Body of pancreas (tissue), 4 donors: Measurements from ENCODE around the gene RAB11FIP3. TPM values are rescaled to one million over a fixed set of nuclear protein-coding genes. Genes with fewer than 3 reads are reported as not detected.
"Not testable (repeated sequence)": the region's sequence is repeated elsewhere in the genome, so short reads cannot be mapped to it uniquely, and the experiment has no call there.

ENCODE experiments used
- ATAC-seq: fragments of 150-250 bp; one replicate; pipeline ENCODE4 v1.9.1; 2016
- DNase-seq, 4 donors: peaks; one replicate each; pipeline ENCODE4 v3.0.0-alpha.2; 2019
- H3K27ac ChIP-seq, 4 donors: fragments of 200-600 bp; sonication (generic); 1 replicate in 3 of 4; 2 replicates in 1 of 4; pipeline versions ENCODE4 v1.5.1 to v1.6.1; 2016 to 2019; ENCODE audit warnings: mild to moderate bottlenecking in 1 of 4, mixed read lengths in 1 of 4, moderate library complexity in 1 of 4
- H3K27me3 ChIP-seq, 2 donors: fragments of 200-600 bp; sonication (generic); one replicate each; pipeline ENCODE4 v1.6.0; 2016; ENCODE audit warnings: mild to moderate bottlenecking in 1 of 2
- H3K36me3 ChIP-seq, 2 donors: fragments of 200-600 bp; sonication (generic); replicated peaks in 1 of 2; 2 replicates each; pipeline ENCODE4 v1.5.1; 2016; ENCODE audit warnings: low read depth in 2 of 2; ENCODE audit not compliant: insufficient read depth in 1 of 2
- H3K4me1 ChIP-seq: fragments of 200-600 bp; sonication (generic); one replicate; pipeline ENCODE4 v1.6.0; 2016
- H3K4me3 ChIP-seq, 2 donors: fragments of 200-600 bp; sonication (generic); 1 replicate in 1 of 2; 2 replicates in 1 of 2; pipeline ENCODE4 v1.5.1; 2016 to 2019
- H3K9me3 ChIP-seq, 3 donors: fragments of 200-600 bp; sonication (generic); 1 replicate in 2 of 3; 2 replicates in 1 of 3; pipeline ENCODE4 v1.5.1; 2016
- POLR2A ChIP-seq, 3 donors: fragments of 450-650 bp; IDR thresholded peaks; one replicate each; pipeline ENCODE4 v1.6.1; 2016; ENCODE audit warnings: antibody characterized with exemption in 3 of 3, mild to moderate bottlenecking in 2 of 3
- WGBS, 2 donors: methylation state at CpG; one replicate each; pipeline ENCODE4 v1.1.5; 2017; 5-methylcytosine and 5-hydroxymethylcytosine counted together
- intact Hi-C: fragments of 100-400 bp; cut with DNase I; formaldehyde crosslinking; loops from one replicate; pipeline ENCODE4 v1.15.1; 2023
- total RNA-seq, 2 donors: library from RNA; depleted of rRNA; stranded (reverse); fragments of >200 nt; gene quantifications; one replicate each; pipeline ENCODE4 v1.1.0, GENCODE V29; 2016
- TF ChIP-seq, protein P1 (sequence below), 7 experiments: fragments of 450-650 bp in 4 of 7; fragments of 200-600 bp in 3 of 7; sonication (generic) in 3 of 7; IDR thresholded peaks; one replicate each; pipeline ENCODE4 v1.5.1; 2016 to 2019; ENCODE audit warnings: antibody characterized with exemption in 7 of 7

Gene RAB11FIP3
- total RNA-seq, 2 donors from 2014 or later = 50.1 to 122 TPM

DNA sequence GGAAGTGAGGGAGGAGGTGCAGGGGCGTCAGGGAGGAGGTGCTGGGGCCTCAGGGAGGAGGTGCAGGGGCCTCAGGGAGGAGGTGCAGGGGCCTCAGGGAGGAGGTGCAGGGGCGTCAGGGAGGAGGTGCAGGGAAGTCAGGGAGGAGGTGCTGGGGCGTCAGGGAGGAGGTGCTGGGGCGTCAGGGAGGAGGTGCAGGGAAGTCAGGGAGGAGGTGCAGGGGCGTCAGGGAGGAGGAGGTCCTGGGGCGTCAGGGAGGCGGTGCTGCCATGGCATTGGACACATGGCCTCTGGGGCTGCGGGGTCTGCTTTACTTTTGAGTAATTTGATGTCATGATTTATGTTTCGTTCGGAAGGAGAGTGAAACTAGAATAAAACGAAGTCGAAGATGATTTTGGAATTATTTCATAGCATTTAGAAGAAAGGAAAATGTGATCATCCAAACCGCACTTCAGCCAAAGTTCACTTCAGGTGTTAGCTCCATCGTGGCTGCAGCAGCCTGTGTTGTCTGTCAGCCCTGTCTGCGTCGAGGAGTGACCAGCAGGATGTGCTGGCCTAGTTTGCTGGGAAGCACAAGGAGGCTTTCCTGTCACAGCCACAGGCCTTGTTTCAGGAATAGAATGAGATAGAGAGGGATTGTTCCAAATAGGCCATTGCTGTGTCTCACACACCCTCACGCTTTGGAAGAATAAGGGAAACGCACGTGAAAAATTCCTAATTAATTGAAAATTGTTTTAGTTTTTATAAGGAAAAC lies 42.8 kb downstream of the RAB11FIP3 start:
- Histone ChIP-seq H3K36me3 (peaks cover 0 to 6% of the 10 kb centered on the region in 2 donors), H3K9me3 (no peaks in the 10 kb centered on the region), H3K4me3 (no peak overlapping the region), H3K27ac (no peak overlapping the region), H3K4me1 (peaks cover 6% of the 10 kb centered on the region), H3K27me3 (no peaks in the 10 kb centered on the region)
- intact Hi-C loops = no loop called here
- WGBS, 2 donors = 82 to 87% methylated on average over 12 to 19 of the region's 19 CpGs
- ATAC-seq (no peak), DNase-seq (no peak)
- TF ChIP-seq, protein P1, sequence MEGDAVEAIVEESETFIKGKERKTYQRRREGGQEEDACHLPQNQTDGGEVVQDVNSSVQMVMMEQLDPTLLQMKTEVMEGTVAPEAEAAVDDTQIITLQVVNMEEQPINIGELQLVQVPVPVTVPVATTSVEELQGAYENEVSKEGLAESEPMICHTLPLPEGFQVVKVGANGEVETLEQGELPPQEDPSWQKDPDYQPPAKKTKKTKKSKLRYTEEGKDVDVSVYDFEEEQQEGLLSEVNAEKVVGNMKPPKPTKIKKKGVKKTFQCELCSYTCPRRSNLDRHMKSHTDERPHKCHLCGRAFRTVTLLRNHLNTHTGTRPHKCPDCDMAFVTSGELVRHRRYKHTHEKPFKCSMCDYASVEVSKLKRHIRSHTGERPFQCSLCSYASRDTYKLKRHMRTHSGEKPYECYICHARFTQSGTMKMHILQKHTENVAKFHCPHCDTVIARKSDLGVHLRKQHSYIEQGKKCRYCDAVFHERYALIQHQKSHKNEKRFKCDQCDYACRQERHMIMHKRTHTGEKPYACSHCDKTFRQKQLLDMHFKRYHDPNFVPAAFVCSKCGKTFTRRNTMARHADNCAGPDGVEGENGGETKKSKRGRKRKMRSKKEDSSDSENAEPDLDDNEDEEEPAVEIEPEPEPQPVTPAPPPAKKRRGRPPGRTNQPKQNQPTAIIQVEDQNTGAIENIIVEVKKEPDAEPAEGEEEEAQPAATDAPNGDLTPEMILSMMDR (IDR thresholded peaks at IDR 0.05) = no peak

DNA sequence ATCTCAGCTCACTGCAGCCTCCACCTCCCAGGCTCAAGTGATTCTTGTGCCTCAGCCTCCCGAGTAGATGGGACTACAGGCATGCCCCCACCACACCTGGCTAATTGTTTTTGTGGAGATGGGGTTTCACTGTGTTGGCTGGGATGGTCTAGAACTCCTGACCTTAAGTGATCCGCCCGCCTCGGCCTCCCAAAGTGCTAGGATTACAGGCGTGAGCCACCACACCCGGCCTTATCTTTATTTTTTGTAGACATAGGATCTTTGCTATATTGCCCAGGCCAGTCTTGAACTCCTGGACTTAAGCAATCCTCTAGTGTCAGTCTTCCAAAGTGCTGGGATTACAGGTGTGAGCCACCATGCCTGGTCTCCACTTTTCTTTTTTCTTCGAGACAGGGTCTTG lies 44.0 kb downstream of the RAB11FIP3 start:
- WGBS, 2 donors = 94 to 95% methylated on average over 7 of the region's 7 CpGs
- H3K27me3 ChIP-seq, intact Hi-C loops, DNase-seq, H3K9me3 ChIP-seq, H3K27ac ChIP-seq, H3K36me3 ChIP-seq, ATAC-seq, H3K4me3 ChIP-seq: not testable (repeated sequence)
- peaks cover 10% of the 10 kb centered on the region for H3K4me1 ChIP-seq

DNA sequence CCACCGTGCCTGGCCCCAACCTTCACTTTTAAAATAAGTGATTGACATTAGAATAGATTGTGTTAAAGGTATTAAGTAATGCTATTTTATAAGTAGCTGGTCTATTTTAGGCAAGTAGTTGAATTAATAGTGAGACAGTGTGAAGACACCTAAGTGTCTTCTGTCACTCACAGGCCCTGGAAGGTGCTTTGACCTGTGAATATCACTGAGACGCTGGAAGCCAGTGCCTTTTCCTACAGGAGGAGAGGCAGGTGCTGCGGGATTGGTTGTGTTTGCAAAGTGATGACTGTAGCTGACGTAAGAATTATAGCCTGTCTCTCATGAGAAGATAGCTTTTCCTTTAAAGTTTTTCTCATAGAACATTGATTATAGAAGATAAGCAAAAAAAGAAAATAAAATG lies 45.0 kb downstream of the RAB11FIP3 start:
- ATAC-seq (no peak), DNase-seq (no peak)
- no peaks in the 10 kb centered on the region for H3K9me3 ChIP-seq
- H3K4me3 ChIP-seq = no peak overlapping the region
- intact Hi-C loops = no loop called here
- no peaks in the 10 kb centered on the region for H3K27me3 ChIP-seq
- no peak overlapping the region for H3K27ac ChIP-seq
- H3K36me3 ChIP-seq = peaks cover 1 to 6% of the 10 kb centered on the region in 2 donors
- WGBS, 2 donors = 72 to 77% methylated on average over 4 of the region's 4 CpGs
- TF ChIP-seq POLR2A (IDR thresholded peaks at IDR 0.05) = no peak
- TF ChIP-seq, protein P1 (IDR thresholded peaks at IDR 0.05) = no peak
- H3K4me1 ChIP-seq = peaks cover 12% of the 10 kb centered on the region

DNA sequence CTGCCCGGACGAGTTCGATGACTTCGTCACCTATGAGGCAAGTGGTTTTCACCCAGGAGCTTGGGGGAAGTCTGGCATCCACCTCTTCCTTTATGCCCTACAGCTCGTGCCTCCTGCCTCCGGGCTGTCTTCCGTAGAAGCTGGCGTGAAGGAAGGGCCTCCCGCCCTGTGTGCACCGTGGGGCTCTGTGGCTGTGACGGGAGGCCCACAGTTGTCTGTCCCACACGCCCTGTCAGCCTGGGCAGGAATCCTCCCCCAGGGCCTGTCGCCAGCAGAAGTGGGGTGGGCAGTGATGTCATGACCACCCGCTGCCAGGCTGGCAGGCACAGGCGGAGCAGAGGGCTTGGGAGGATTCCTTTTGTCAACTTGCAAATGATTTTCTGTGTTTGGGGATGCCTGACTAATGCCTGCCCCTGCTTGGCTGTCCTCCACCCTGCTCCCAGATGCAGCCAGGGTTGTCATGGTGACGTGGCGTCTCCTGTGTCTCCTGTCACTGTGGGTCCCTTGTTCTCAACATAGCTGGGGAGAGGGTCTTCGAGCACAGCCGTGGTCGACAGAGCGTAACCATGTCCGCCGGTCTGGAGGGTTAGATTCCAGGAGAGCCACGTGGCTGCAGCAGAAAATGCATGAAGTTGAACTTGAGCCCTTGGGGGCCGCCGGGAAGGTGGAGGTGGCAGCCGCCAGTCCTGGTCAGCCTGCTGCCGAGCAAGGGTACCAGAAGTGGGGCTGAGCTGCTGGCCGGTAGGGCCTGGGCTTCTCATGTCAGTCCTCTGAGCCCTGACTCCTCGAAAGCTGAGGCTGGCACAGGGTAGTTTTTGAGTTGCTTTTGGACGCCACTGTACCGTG lies 46.1 kb downstream of the RAB11FIP3 start:
- H3K27me3 ChIP-seq = no peaks in the 10 kb centered on the region
- WGBS, 2 donors = 88 to 93% methylated on average over 8 to 32 of the region's 32 CpGs
- H3K9me3 ChIP-seq = no peaks in the 10 kb centered on the region
- peaks cover 15% of the 10 kb centered on the region for H3K4me1 ChIP-seq
- H3K36me3 ChIP-seq = peaks cover 1 to 6% of the 10 kb centered on the region in 2 donors
- no peak for ATAC-seq
- H3K27ac ChIP-seq = no peak overlapping the region
- TF ChIP-seq, protein P1 (IDR thresholded peaks at IDR 0.05) = no peak
- TF ChIP-seq POLR2A (IDR thresholded peaks at IDR 0.05) = no peak
- intact Hi-C loops = no loop called here
- DNase-seq = no peak
- no peak overlapping the region for H3K4me3 ChIP-seq

DNA sequence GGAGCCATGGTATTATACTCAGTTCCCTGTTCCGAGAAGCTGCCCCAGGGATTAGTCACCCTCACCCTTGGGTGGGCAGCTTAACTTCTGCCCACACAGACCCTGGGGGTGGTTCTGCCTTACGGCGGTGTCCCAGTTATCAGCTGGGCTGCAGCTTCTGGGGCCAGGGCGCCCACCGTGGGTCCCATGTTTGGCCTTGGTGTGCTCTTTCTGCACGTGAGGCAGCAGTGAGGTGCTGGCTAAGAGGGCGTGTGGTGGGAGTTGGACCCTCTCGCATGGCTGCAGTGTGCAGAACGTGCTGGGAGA lies 46.7 kb downstream of the RAB11FIP3 start:
- intact Hi-C loops = no loop called here
- no peak for TF ChIP-seq POLR2A (IDR thresholded peaks at IDR 0.05)
- TF ChIP-seq, protein P1 (IDR thresholded peaks at IDR 0.05) = no peak
- Histone ChIP-seq H3K27ac (no peak overlapping the region), H3K4me1 (peaks cover 15% of the 10 kb centered on the region), H3K36me3 (peaks cover 1 to 6% of the 10 kb centered on the region in 2 donors), H3K4me3 (no peak overlapping the region), H3K9me3 (no peaks in the 10 kb centered on the region), H3K27me3 (no peaks in the 10 kb centered on the region)
- no peak for DNase-seq
- 85 to 100% methylated on average over 7 to 9 of the region's 9 CpGs for WGBS, 2 donors
- ATAC-seq = no peak
